Spleen (tissue), 11 donors: ENCODE measurements around the gene TUBA8. TPM values are rescaled to one million over a fixed set of nuclear protein-coding genes. Genes with fewer than 3 reads are reported as not detected.
"Not testable (repeated sequence)": the region's sequence is repeated elsewhere in the genome, so short reads cannot be mapped to it uniquely, and the experiment has no call there.

Source experiments
- DNase-seq: peaks from one replicate; pipeline ENCODE4 v3.0.0-alpha.2; 2020
- H3K27ac ChIP-seq, 8 donors: fragments of 200-600 bp; sonication (generic) in 7 of 8; 1 replicate in 4 of 8; 2 replicates in 4 of 8; pipeline versions ENCODE4 v1.5.0 to v1.8.0; 2016 to 2021; ENCODE audit warnings: inconsistent platforms in 4 of 8, mild to moderate bottlenecking in 4 of 8, moderate library complexity in 1 of 8
- H3K27me3 ChIP-seq, 7 donors: fragments of 200-600 bp; sonication (generic) in 6 of 7; replicated peaks in 1 of 7; 1 replicate in 4 of 7; 2 replicates in 3 of 7; pipeline versions ENCODE4 v1.5.0 to v1.8.0; 2016 to 2021; ENCODE audit warnings: inconsistent platforms in 3 of 7, mild to moderate bottlenecking in 1 of 7
- H3K36me3 ChIP-seq, 6 donors: fragments of 200-600 bp; sonication (generic) in 5 of 6; 1 replicate in 4 of 6; 2 replicates in 2 of 6; pipeline versions ENCODE4 v1.5.0 to v1.8.0; 2016 to 2021; ENCODE audit warnings: inconsistent platforms in 2 of 6
- H3K4me1 ChIP-seq, 6 donors: fragments of 200-600 bp; sonication (generic) in 5 of 6; 1 replicate in 3 of 6; 2 replicates in 3 of 6; pipeline versions ENCODE4 v1.5.0 to v1.8.0; 2016 to 2021; ENCODE audit warnings: inconsistent platforms in 3 of 6
- H3K4me3 ChIP-seq, 8 donors: fragments of 200-600 bp; sonication (generic) in 7 of 8; 1 replicate in 4 of 8; 2 replicates in 4 of 8; pipeline versions ENCODE4 v1.5.0 to v1.8.0; 2016 to 2021; ENCODE audit warnings: inconsistent platforms in 4 of 8, mild to moderate bottlenecking in 4 of 8, moderate library complexity in 2 of 8
- H3K9me3 ChIP-seq, 8 donors: fragments of 200-600 bp; sonication (generic) in 7 of 8; 1 replicate in 4 of 8; 2 replicates in 4 of 8; pipeline versions ENCODE4 v1.5.0 to v1.8.0; 2016 to 2021; ENCODE audit warnings: inconsistent platforms in 4 of 8
- CTCF ChIP-seq, 11 experiments: fragments of 200-600 bp in 7 of 11; fragments of 450-650 bp in 4 of 11; sonication (generic) in 4 of 11; IDR thresholded peaks in 8 of 11; conservative IDR thresholded peaks in 3 of 11; 1 replicate in 7 of 11; 2 replicates in 4 of 11; pipeline versions ENCODE4 v1.4.0 to v1.8.0; 2016 to 2021; ENCODE audit warnings: antibody characterized with exemption in 11 of 11, inconsistent platforms in 4 of 11, mild to moderate bottlenecking in 1 of 11
- POLR2A ChIP-seq, 3 donors: fragments of 450-650 bp; IDR thresholded peaks; one replicate each; pipeline ENCODE4 v1.5.1; 2017; ENCODE audit warnings: antibody characterized with exemption in 3 of 3, mild to moderate bottlenecking in 1 of 3
- POLR2AphosphoS5 ChIP-seq, 3 donors: sonication (generic); formaldehyde crosslinking; IDR thresholded peaks; one replicate each; pipeline ENCODE4 v1.5.1; 2017; ENCODE audit warnings: antibody characterized with exemption in 3 of 3
- WGBS, 5 donors: extraction: QIAGEN DNeasy Blood & Tissue Kit in 3 of 5; methylation state at CpG; one replicate each; pipeline versions ENCODE4 v1.1.5 to v1.1.7; 2013 to 2018; 5-methylcytosine and 5-hydroxymethylcytosine counted together
- intact Hi-C: fragments of 100-400 bp; cut with DNase I; formaldehyde crosslinking; loops from one replicate; pipeline ENCODE4 v1.15.0; 2023; ENCODE audit warnings: low total_unique reads
- polyA plus RNA-seq, 3 donors: library from polyadenylated mRNA; stranded (reverse); fragments of 200-250 nt; gene quantifications; one replicate each; pipeline ENCODE4 v1.2.1, GENCODE V29; 2013
- total RNA-seq, 7 donors: library from RNA; depleted of rRNA in 3 of 7; stranded (reverse); fragments of >200 nt in 3 of 7; fragmentation: NEBNext Ultra II Directional in 4 of 7; extraction: Animal tissue kit (Norgen Biotek cat#: 25700) in 4 of 7; gene quantifications; one replicate each; pipeline versions ENCODE4 v1.1.0 to v1.2.1, GENCODE V29; 2016 to 2021
- donor health status: healthy with polysubstance abuse.
- donor health status: DM: no; HTN: no; CAD: no; lungs with moderate emphysema.
- donor health status: DM: no; HTN: no; CAD: no.
- donor health status: Bipolar disorder and iron deficiency.
- donor health status: healthy.
- donor health status: DM: no; HTN: no; CAD: no.
- donor health status: DM: yes; HTN: yes; CAD: no.

The TUBA8 gene
- total and polyA plus RNA-seq, 10 donors, result 2.2 to 5.7 (median 3.8) TPM

GRCh38 chr22:18152519-18152918 is 41.9 kb downstream of the TUBA8 start:
- TF ChIP-seq POLR2A (IDR thresholded peaks at IDR 0.05) (no peak), POLR2AphosphoS5 (IDR thresholded peaks at IDR 0.05) (no peak), CTCF (IDR thresholded peaks at IDR 0.05 in 8 of 11, conservative IDR thresholded peaks at IDR 0.05 in 3 of 11) (no peak)
- peaks cover 0 to 11% (median 0%) of the 10 kb centered on the region in 6 donors for H3K36me3 ChIP-seq
- no peaks in the 10 kb centered on the region for H3K9me3 ChIP-seq
- H3K4me1 ChIP-seq, result peaks cover 6 to 62% (median 36%) of the 10 kb centered on the region in 6 donors
- H3K27me3 ChIP-seq, result no peaks in the 10 kb centered on the region
- 63 to 80% (median 76%) methylated on average over 8 of the region's 8 CpGs for WGBS, 5 donors
- peak overlapping the region in 1 of 8 donors; percentile 12 for H3K27ac ChIP-seq
- DNase-seq, result no peak
- no peak overlapping the region for H3K4me3 ChIP-seq
- intact Hi-C loops, result no loop called here

DNA sequence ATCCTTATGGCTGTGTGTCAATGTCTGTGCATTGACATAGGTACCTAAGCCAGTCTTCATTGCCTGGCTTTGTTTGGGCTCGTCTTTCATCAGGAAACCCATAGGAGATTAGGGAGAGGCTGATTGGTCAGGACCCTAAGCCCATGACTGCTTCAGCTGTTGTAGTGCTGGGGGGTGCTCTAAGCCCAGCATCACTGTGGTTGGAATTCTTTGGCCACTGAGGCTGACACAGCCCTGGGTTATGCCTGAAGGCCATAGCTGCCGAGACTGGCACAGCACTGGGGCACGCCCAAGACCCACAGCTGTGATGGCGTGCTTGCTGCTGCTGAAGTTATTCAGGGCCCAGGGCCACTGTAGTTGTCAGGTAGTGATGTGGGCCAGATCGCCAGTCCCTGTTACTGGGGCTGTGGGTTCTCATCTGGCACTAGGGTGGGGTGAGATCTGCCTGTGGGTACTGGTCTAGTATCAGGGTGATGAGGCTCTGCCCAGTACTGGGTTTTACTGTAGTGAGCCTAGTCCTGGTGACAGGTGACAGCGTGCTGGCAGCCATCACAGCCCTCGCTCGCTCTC is 44.3 kb downstream of the TUBA8 start:
- Histone ChIP-seq H3K9me3 (no peaks in the 10 kb centered on the region), H3K36me3 (peaks cover 0 to 23% (median 2%) of the 10 kb centered on the region in 6 donors), H3K4me3 (no peak overlapping the region), H3K27me3 (no peaks in the 10 kb centered on the region), H3K4me1 (peaks cover 4 to 41% (median 19%) of the 10 kb centered on the region in 6 donors), H3K27ac (no peak overlapping the region)
- TF ChIP-seq POLR2AphosphoS5 (IDR thresholded peaks at IDR 0.05) (no peak), CTCF (IDR thresholded peaks at IDR 0.05 in 8 of 11, conservative IDR thresholded peaks at IDR 0.05 in 3 of 11) (no peak), POLR2A (IDR thresholded peaks at IDR 0.05) (no peak)
- 94 to 100% (median 95%) methylated on average over 4 to 8 of the region's 8 CpGs for WGBS, 5 donors
- intact Hi-C loops, result no loop called here
- no peak for DNase-seq

- H3K4me3 ChIP-seq, H3K27ac ChIP-seq, H3K9me3 ChIP-seq, H3K27me3 ChIP-seq, DNase-seq, intact Hi-C loops: not testable (repeated sequence)
- Histone ChIP-seq H3K36me3 (peaks cover 0 to 27% (median 2%) of the 10 kb centered on the region in 6 donors), H3K4me1 (peaks cover under 1 to 35% (median 13%) of the 10 kb centered on the region in 6 donors)
- 96 to 100% (median 98%) methylated on average over 8 to 34 of the region's 34 CpGs for WGBS, 5 donors
Measured at GRCh38 chr22:18155546-18155945, 44.9 kb downstream of the TUBA8 start.

GRCh38 chr22:18156878-18157713 is 46.5 kb downstream of the TUBA8 start:
- intact Hi-C loops, result no loop called here
- WGBS, 5 donors, result 66 to 73% (median 70%) methylated on average over 18 to 24 of the region's 24 CpGs
- DNase-seq, result peak; percentile 67
- peaks cover 0 to 27% (median 2%) of the 10 kb centered on the region in 6 donors for H3K36me3 ChIP-seq
- peak overlapping the region in 1 of 8 donors; percentile 17 for H3K27ac ChIP-seq
- TF ChIP-seq POLR2A (IDR thresholded peaks at IDR 0.05) (no peak), CTCF (IDR thresholded peaks at IDR 0.05 in 8 of 11, conservative IDR thresholded peaks at IDR 0.05 in 3 of 11) (peak in 8 of 11 experiments; percentile 24 to 58 (median 48))
- H3K4me3 ChIP-seq, result no peak overlapping the region
- peaks cover 0 to 19% (median 1%) of the 10 kb centered on the region in 6 donors for H3K4me1 ChIP-seq
- H3K9me3 ChIP-seq, result no peaks in the 10 kb centered on the region
- H3K27me3 ChIP-seq, result no peaks in the 10 kb centered on the region
